ENCODE data around the gene DTX3L.

The DTX3L gene

DNA sequence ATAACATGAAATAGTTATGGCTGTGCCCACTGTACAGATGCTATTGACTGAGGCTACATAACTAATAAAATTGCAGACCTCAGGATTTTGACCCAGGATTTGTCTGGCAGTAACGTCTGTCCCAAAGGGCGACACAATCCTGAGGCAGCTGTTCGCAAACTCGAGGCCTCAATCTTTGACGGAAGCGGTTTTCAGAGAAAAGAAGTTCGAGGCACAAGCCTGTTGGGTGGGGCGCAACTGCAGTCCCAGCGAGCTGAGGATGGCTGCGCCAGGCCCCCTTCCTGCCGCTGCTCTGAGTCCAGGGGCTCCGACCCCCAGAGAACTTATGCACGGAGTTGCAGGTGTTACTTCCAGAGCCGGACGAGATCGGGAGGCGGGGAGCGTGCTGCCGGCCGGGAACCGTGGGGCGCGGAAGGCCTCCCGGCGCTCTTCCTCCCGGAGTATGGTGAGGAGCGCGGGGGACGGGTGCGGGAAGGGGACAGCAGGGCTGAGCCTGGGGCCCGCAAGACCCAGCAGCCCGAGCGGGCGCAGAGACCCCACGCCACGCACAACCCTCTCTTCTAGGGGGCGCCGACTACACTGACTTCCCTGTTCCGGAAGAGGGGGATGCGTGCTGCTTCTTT is 13.4 kb downstream of the DTX3L start, which contains the start of gene PARP15:
Gene PARP15 (plus strand): TSS at position 242 of the 623 bp plus-strand sequence. CDS start 18 bp downstream, at position 260.
- no peak within 1 kb of the TSS for H3K9ac ChIP-seq (ENCODE audit: low read length)
- no peak within 1 kb of the TSS for H4K91ac ChIP-seq (ENCODE audit: low read depth, low read length)
- H2AFZ ChIP-seq (ENCODE audit: insufficient read depth, low read length, poor library complexity) = peak within 1 kb of the TSS; percentile 66
- peaks cover 4 to 6% of the 10 kb centered on the region in 2 experiments for H3K4me1 ChIP-seq (ENCODE audit: control insufficient read depth in 1 of 2, insufficient read depth in 2 of 2, low read length in 2 of 2)
- H3K18ac ChIP-seq (ENCODE audit: low read length) = peak within 1 kb of the TSS; percentile 35
- H3K27ac ChIP-seq (ENCODE audit: low read depth, low read length) = no peak within 1 kb of the TSS
- peak within 1 kb of the TSS; percentile 51 for H3K14ac ChIP-seq (ENCODE audit: low read length)
- no CpG with 5 or more reads among the region's 40 CpGs for WGBS (ENCODE audit: extremely low coverage, insufficient coverage, insufficient read length)
- H2BK120ac ChIP-seq (ENCODE audit: insufficient read depth, low read length, poor library complexity) = peak within 1 kb of the TSS; percentile 22
- H2BK12ac ChIP-seq (ENCODE audit: low read length) = no peak within 1 kb of the TSS
- peaks cover 2% of the 10 kb centered on the region for H3K79me2 ChIP-seq (ENCODE audit: control insufficient read depth, insufficient read depth, low read length, poor library complexity)
- no peak within 1 kb of the TSS for H2BK5ac ChIP-seq (ENCODE audit: low read depth, low read length, poor library complexity)
- H4K12ac ChIP-seq (ENCODE audit: low read depth, low read length) = peak within 1 kb of the TSS; percentile 70
- no peaks in the 10 kb centered on the region for H3K79me1 ChIP-seq (ENCODE audit: low read length)
- H3K4ac ChIP-seq (ENCODE audit: low read depth, low read length) = no peak within 1 kb of the TSS
- H3K4me3 ChIP-seq (ENCODE audit: low read depth, low read length) = peak within 1 kb of the TSS; percentile 32
- peaks cover 3% of the 10 kb centered on the region for H3K9me3 ChIP-seq (ENCODE audit: insufficient read depth, low read depth, low read length)
- no peaks in the 10 kb centered on the region for H3K36me3 ChIP-seq (ENCODE audit: control insufficient read depth in 1 of 2, insufficient read depth in 2 of 2, low read length in 2 of 2)
- peaks cover 6% of the 10 kb centered on the region for H3K27me3 ChIP-seq (ENCODE audit: insufficient read depth, low read length)
- no peak for DNase-seq
- no peak within 1 kb of the TSS for H2AK5ac ChIP-seq (ENCODE audit: low read length)
- peak within 1 kb of the TSS; percentile 82 for H4K8ac ChIP-seq (ENCODE audit: low read depth, low read length)
- no peak within 1 kb of the TSS for H3K23ac ChIP-seq (ENCODE audit: low read length)
- H3K4me2 ChIP-seq (ENCODE audit: low read length) = peak within 1 kb of the TSS; percentile 61

DNA sequence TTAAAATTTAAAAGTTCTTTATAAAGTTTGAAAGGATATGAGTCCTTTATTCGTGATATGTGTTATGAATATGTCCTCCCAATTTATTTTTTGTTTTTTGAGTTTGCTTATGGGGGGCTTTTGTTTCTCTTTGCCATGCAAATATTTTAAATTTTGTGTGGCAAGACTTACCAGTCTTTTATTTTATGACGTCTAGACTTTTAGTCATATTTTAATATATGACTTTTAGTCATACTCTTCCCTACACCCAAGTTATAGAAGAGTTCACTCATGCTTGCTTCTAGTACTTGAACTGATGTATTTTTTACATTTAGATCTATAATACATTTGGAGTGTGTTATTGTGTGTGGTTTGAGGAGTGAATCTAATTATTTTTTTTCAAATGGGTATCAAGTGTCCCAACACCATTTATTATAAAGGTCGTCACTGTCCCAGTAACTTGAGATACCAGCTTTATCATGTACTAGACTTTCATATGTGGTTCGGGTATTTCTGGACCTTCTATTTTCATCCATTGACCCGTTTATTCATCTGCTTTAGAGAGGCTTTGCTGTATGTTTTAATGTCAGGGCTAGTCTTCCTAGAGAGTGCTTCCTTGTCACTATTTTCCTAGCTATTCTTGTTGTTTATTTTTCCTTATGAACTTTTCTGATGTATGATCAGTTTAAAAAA is 14.1 kb downstream of the DTX3L start:
- Histone ChIP-seq H3K18ac (ENCODE audit: low read length) (no peak overlapping the region), H2AK5ac (ENCODE audit: low read length) (no peak overlapping the region), H3K4ac (ENCODE audit: low read depth, low read length) (no peak overlapping the region), H3K36me3 (ENCODE audit: control insufficient read depth in 1 of 2, insufficient read depth in 2 of 2, low read length in 2 of 2) (no peaks in the 10 kb centered on the region), H3K23ac (ENCODE audit: low read length) (no peak overlapping the region), H3K14ac (ENCODE audit: low read length) (no peak overlapping the region), H2BK12ac (ENCODE audit: low read length) (no peak overlapping the region), H4K91ac (ENCODE audit: low read depth, low read length) (no peak overlapping the region), H3K79me2 (ENCODE audit: control insufficient read depth, insufficient read depth, low read length, poor library complexity) (peaks cover 2% of the 10 kb centered on the region), H3K4me1 (ENCODE audit: control insufficient read depth in 1 of 2, insufficient read depth in 2 of 2, low read length in 2 of 2) (peaks cover under 1 to 6% of the 10 kb centered on the region in 2 experiments), H3K27me3 (ENCODE audit: insufficient read depth, low read length) (peaks cover 6% of the 10 kb centered on the region), H3K4me2 (ENCODE audit: low read length) (no peak overlapping the region), H3K27ac (ENCODE audit: low read depth, low read length) (no peak overlapping the region), H2BK5ac (ENCODE audit: low read depth, low read length, poor library complexity) (no peak overlapping the region), H3K4me3 (ENCODE audit: low read depth, low read length) (no peak overlapping the region), H3K9me3 (ENCODE audit: insufficient read depth, low read depth, low read length) (peaks cover 3% of the 10 kb centered on the region), H2AFZ (ENCODE audit: insufficient read depth, low read length, poor library complexity) (no peak overlapping the region), H4K12ac (ENCODE audit: low read depth, low read length) (no peak overlapping the region), H3K79me1 (ENCODE audit: low read length) (no peaks in the 10 kb centered on the region), H2BK120ac (ENCODE audit: insufficient read depth, low read length, poor library complexity) (no peak overlapping the region), H3K9ac (ENCODE audit: low read length) (no peak overlapping the region), H4K8ac (ENCODE audit: low read depth, low read length) (no peak overlapping the region)
- no peak for DNase-seq
- WGBS (ENCODE audit: extremely low coverage, insufficient coverage, insufficient read length) = no CpG with 5 or more reads among the region's 5 CpGs

GRCh38 chr3:122580470-122580869 is 16.3 kb downstream of the DTX3L start:
- Histone ChIP-seq H3K4me3 (ENCODE audit: low read depth, low read length) (no peak overlapping the region), H3K14ac (ENCODE audit: low read length) (no peak overlapping the region), H2BK120ac (ENCODE audit: insufficient read depth, low read length, poor library complexity) (no peak overlapping the region), H3K18ac (ENCODE audit: low read length) (no peak overlapping the region), H3K27me3 (ENCODE audit: insufficient read depth, low read length) (peaks cover 6% of the 10 kb centered on the region), H3K4me2 (ENCODE audit: low read length) (no peak overlapping the region), H4K8ac (ENCODE audit: low read depth, low read length) (no peak overlapping the region), H3K79me1 (ENCODE audit: low read length) (no peaks in the 10 kb centered on the region), H4K12ac (ENCODE audit: low read depth, low read length) (no peak overlapping the region), H3K4me1 (ENCODE audit: control insufficient read depth in 1 of 2, insufficient read depth in 2 of 2, low read length in 2 of 2) (peaks cover 0 to 6% of the 10 kb centered on the region in 2 experiments), H2AK5ac (ENCODE audit: low read length) (no peak overlapping the region), H3K27ac (ENCODE audit: low read depth, low read length) (no peak overlapping the region), H2AFZ (ENCODE audit: insufficient read depth, low read length, poor library complexity) (no peak overlapping the region), H3K79me2 (ENCODE audit: control insufficient read depth, insufficient read depth, low read length, poor library complexity) (peaks cover 2% of the 10 kb centered on the region), H2BK12ac (ENCODE audit: low read length) (no peak overlapping the region), H3K9ac (ENCODE audit: low read length) (no peak overlapping the region), H3K4ac (ENCODE audit: low read depth, low read length) (no peak overlapping the region), H3K36me3 (ENCODE audit: control insufficient read depth in 1 of 2, insufficient read depth in 2 of 2, low read length in 2 of 2) (no peaks in the 10 kb centered on the region), H3K9me3 (ENCODE audit: insufficient read depth, low read depth, low read length) (peaks cover 3% of the 10 kb centered on the region), H4K91ac (ENCODE audit: low read depth, low read length) (no peak overlapping the region), H3K23ac (ENCODE audit: low read length) (no peak overlapping the region), H2BK5ac (ENCODE audit: low read depth, low read length, poor library complexity) (no peak overlapping the region)
- WGBS (ENCODE audit: extremely low coverage, insufficient coverage, insufficient read length) = no CpG with 5 or more reads among the region's 3 CpGs
- no peak for DNase-seq

GRCh38 chr3:122581622-122582021 is 17.5 kb downstream of the DTX3L start:
- H3K14ac ChIP-seq (ENCODE audit: low read length) = no peak overlapping the region
- WGBS (ENCODE audit: extremely low coverage, insufficient coverage, insufficient read length) = no CpG with 5 or more reads among the region's 2 CpGs
- H3K4me2 ChIP-seq (ENCODE audit: low read length) = no peak overlapping the region
- H3K27me3 ChIP-seq (ENCODE audit: insufficient read depth, low read length) = peaks cover 6% of the 10 kb centered on the region
- no peak overlapping the region for H2AFZ ChIP-seq (ENCODE audit: insufficient read depth, low read length, poor library complexity)
- H2BK5ac ChIP-seq (ENCODE audit: low read depth, low read length, poor library complexity) = no peak overlapping the region
- H4K12ac ChIP-seq (ENCODE audit: low read depth, low read length) = no peak overlapping the region
- H2BK120ac ChIP-seq (ENCODE audit: insufficient read depth, low read length, poor library complexity) = no peak overlapping the region
- H3K4ac ChIP-seq (ENCODE audit: low read depth, low read length) = no peak overlapping the region
- H3K79me2 ChIP-seq (ENCODE audit: control insufficient read depth, insufficient read depth, low read length, poor library complexity) = peaks cover 2% of the 10 kb centered on the region
- H3K23ac ChIP-seq (ENCODE audit: low read length) = no peak overlapping the region
- H3K18ac ChIP-seq (ENCODE audit: low read length) = no peak overlapping the region
- H3K9me3 ChIP-seq (ENCODE audit: insufficient read depth, low read depth, low read length) = peaks cover 3% of the 10 kb centered on the region
- H4K8ac ChIP-seq (ENCODE audit: low read depth, low read length) = no peak overlapping the region
- no peak overlapping the region for H3K27ac ChIP-seq (ENCODE audit: low read depth, low read length)
- no peaks in the 10 kb centered on the region for H3K36me3 ChIP-seq (ENCODE audit: control insufficient read depth in 1 of 2, insufficient read depth in 2 of 2, low read length in 2 of 2)
- H3K9ac ChIP-seq (ENCODE audit: low read length) = no peak overlapping the region
- no peak overlapping the region for H4K91ac ChIP-seq (ENCODE audit: low read depth, low read length)
- H2BK12ac ChIP-seq (ENCODE audit: low read length) = no peak overlapping the region
- DNase-seq = no peak
- no peaks in the 10 kb centered on the region for H3K79me1 ChIP-seq (ENCODE audit: low read length)
- H2AK5ac ChIP-seq (ENCODE audit: low read length) = no peak overlapping the region
- H3K4me1 ChIP-seq (ENCODE audit: control insufficient read depth in 1 of 2, insufficient read depth in 2 of 2, low read length in 2 of 2) = peaks cover 0 to 6% of the 10 kb centered on the region in 2 experiments
- no peak overlapping the region for H3K4me3 ChIP-seq (ENCODE audit: low read depth, low read length)

Measured in trophoblast cell (in vitro differentiated cells and primary cell).